ENCODE results near the gene MICAL2. TPM values are rescaled to one million over a fixed set of nuclear protein-coding genes. Genes with fewer than 3 reads are reported as not detected.

Gene MICAL2
- total RNA-seq, 1 experiment from 2014 or later: 69.9 TPM

DNA sequence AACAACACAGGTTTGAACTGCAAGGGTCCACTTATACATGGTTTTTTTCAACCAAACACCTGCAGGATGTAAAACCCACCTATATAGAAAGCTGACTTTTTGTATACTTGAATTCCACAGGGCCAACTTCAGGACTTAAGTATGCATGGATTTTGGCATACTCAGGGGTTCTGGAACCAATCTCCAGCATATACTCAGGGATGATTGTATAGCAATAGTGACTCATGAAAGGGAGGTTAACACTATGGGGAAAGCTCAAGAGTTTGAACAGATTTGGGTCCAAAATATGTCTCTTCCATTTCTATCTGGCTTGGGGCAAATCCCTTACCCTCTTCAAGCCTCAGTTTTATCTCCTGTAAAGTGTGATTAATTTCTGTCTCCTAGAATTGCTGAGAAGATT lies 94.9 kb downstream of the MICAL2 start:
- no peak for DNase-seq (ENCODE audit: low read depth)
- in situ Hi-C loops (cut with HindIII; ENCODE audit: low pct_unique_long_range_greater_than_20kb, low sequenced_read_pairs): no loop called here

- DNase-seq (ENCODE audit: low read depth): no peak
- in situ Hi-C loops (cut with HindIII; ENCODE audit: low pct_unique_long_range_greater_than_20kb, low sequenced_read_pairs): no loop called here
Observed at GRCh38 chr11:12206529-12206928, 96.1 kb downstream of the MICAL2 start.

GRCh38 chr11:12207384-12208150 lies 97.2 kb downstream of the MICAL2 start:
- no peak for DNase-seq (ENCODE audit: low read depth)
- in situ Hi-C loops (cut with HindIII; ENCODE audit: low pct_unique_long_range_greater_than_20kb, low sequenced_read_pairs): no loop called here

- in situ Hi-C loops (cut with HindIII; ENCODE audit: low pct_unique_long_range_greater_than_20kb, low sequenced_read_pairs): no loop called here
- DNase-seq (ENCODE audit: low read depth): no peak
Observed at GRCh38 chr11:12209096-12209495, 98.7 kb downstream of the MICAL2 start.

DNA sequence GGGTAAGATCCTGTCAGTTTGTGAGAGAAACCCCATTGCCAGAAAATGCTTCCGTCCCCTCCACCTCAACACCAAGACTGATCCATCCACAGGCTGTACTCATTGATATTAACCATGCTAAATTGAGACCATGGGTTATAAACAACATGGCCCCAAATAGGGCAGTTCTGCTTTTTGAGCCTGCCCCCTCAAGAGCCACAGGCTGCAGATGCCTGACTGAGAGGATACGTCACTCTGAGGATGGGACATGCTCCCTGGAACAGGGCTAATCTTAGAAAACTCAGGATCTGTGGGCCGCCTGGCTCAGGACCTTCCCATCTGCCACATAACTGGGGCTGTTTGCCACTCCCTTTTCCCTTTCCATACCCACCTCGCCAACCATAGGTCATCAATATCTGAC lies 99.8 kb downstream of the MICAL2 start:
- DNase-seq (ENCODE audit: low read depth): no peak
- in situ Hi-C loops (cut with HindIII; ENCODE audit: low pct_unique_long_range_greater_than_20kb, low sequenced_read_pairs): no loop called here

DNA sequence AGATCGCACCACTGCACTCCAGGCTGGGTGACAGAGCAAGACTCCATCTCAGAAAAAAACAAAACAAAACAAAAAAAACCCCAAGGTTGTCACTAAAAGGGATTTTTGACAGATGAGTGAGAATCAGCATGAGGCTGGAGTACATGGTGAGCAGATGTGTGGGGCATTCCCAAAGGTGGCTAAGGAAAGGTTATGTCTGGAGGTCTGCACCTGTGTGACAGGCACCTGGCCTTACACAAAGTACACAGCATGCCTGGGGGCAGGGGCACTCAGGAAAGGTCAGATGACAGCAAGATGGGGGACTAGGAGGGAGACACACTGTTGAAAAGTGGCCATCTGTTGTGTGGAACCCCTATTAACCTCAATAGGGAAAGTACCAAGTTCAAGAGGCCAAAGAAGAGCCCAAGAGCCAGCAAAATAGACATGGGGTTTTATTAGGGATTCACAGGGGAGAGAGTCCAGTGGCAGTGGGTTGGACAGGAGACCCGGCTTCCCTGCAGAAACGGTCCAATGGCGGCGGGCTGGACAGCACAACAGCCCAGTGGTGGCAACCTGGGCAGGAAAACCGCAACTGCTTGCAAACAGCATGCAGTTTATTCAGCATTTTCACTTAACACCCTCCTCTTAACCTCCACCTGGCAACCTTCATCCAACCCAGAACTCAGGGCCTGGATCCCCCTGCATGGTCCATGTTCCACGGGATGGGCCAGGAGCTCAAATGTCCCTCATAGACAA lies 101.1 kb downstream of the MICAL2 start:
- no peak for DNase-seq (ENCODE audit: low read depth)
- in situ Hi-C loops (cut with HindIII; ENCODE audit: low pct_unique_long_range_greater_than_20kb, low sequenced_read_pairs): no loop called here

GRCh38 chr11:12212174-12212820 lies 101.9 kb downstream of the MICAL2 start:
- peak; percentile 73 for DNase-seq (ENCODE audit: low read depth)

DNA sequence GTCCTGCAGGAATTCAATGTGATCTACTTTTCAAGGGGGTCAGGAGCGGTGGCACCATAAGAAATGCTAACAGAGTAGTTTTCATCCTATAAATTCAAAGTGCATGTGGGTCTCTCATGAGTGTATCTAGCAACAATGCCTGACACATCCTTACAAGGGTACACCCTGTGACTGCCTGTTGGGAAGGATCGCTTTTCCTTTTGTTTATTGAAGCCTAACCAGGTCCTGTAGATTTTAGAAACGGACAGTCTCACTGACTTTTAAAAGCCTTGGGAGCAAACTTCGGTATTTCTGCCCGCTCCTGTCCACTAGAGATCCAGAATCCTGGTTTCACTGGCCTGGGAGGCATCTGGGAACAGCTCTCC lies 102.4 kb downstream of the MICAL2 start:
- no peak for DNase-seq (ENCODE audit: low read depth)

More at GRCh38 chr11:12212174-12212820, 101.9 kb downstream of the MICAL2 start:
- in situ Hi-C loops (cut with HindIII; ENCODE audit: low pct_unique_long_range_greater_than_20kb, low sequenced_read_pairs): no loop called here

DNA sequence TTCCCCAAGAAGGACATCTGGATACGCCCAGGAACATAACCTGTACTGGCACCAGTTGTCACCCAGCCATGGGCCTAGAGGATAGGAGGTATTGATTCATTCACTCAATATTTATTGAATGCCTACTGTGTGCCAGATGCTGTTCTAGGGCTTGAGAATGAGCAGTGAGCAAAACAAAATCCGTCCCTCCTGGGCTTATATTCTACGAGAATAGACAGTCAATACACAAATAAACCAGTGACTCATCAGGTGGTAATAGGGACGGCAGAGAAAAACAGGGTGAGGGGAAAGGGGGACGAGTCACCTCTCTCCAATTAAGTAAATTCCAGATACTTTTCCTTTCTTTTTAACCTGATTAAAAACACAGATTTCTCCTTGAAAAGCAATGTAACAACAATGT lies 103.5 kb downstream of the MICAL2 start:
- in situ Hi-C loops (cut with HindIII; ENCODE audit: low pct_unique_long_range_greater_than_20kb, low sequenced_read_pairs): no loop called here
- peak; percentile 47 for DNase-seq (ENCODE audit: low read depth)

More for the DNA sequence above, 102.4 kb downstream of the MICAL2 start:
- in situ Hi-C loops (cut with HindIII; ENCODE audit: low pct_unique_long_range_greater_than_20kb, low sequenced_read_pairs): no loop called here

GRCh38 chr11:12214751-12215150 lies 104.4 kb downstream of the MICAL2 start:
- in situ Hi-C loops (cut with HindIII; ENCODE audit: low pct_unique_long_range_greater_than_20kb, low sequenced_read_pairs): no loop called here

GRCh38 chr11:12215181-12215593 lies 104.8 kb downstream of the MICAL2 start:
- DNase-seq (ENCODE audit: low read depth): peak; percentile 56
- in situ Hi-C loops (cut with HindIII; ENCODE audit: low pct_unique_long_range_greater_than_20kb, low sequenced_read_pairs): no loop called here

More at GRCh38 chr11:12214751-12215150, 104.4 kb downstream of the MICAL2 start:
- no peak for DNase-seq (ENCODE audit: low read depth)

- DNase-seq (ENCODE audit: low read depth): no peak
- in situ Hi-C loops (cut with HindIII; ENCODE audit: low pct_unique_long_range_greater_than_20kb, low sequenced_read_pairs): no loop called here
Observed at GRCh38 chr11:12216041-12216451, 105.7 kb downstream of the MICAL2 start.

GRCh38 chr11:12216671-12217374 lies 106.4 kb downstream of the MICAL2 start:
- no peak for DNase-seq (ENCODE audit: low read depth)
- in situ Hi-C loops (cut with HindIII; ENCODE audit: low pct_unique_long_range_greater_than_20kb, low sequenced_read_pairs): no loop called here

- in situ Hi-C loops (cut with HindIII; ENCODE audit: low pct_unique_long_range_greater_than_20kb, low sequenced_read_pairs): no loop called here
- DNase-seq (ENCODE audit: low read depth): no peak
Observed at GRCh38 chr11:12217879-12218278, 107.5 kb downstream of the MICAL2 start.

DNA sequence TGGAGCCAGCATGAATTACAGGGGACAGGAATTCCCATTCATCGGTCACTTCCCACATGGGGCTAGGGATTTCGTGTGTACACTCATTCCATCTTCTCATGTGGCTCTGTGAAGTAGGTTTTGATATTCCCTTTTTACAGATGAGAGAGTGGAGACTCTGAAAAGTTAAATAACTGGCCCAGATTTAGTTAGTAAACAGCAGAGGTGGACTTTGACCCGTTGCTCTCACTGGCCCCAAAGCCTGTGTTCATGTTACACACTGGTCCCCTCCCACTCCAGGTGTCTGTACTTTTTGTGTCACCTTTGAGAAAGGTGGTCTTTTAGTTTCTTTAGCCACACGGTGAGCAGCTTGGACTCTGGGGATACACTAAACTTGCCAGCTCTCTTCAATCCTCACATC lies 108.5 kb downstream of the MICAL2 start:
- DNase-seq (ENCODE audit: low read depth): no peak
- in situ Hi-C loops (cut with HindIII; ENCODE audit: low pct_unique_long_range_greater_than_20kb, low sequenced_read_pairs): no loop called here

DNA sequence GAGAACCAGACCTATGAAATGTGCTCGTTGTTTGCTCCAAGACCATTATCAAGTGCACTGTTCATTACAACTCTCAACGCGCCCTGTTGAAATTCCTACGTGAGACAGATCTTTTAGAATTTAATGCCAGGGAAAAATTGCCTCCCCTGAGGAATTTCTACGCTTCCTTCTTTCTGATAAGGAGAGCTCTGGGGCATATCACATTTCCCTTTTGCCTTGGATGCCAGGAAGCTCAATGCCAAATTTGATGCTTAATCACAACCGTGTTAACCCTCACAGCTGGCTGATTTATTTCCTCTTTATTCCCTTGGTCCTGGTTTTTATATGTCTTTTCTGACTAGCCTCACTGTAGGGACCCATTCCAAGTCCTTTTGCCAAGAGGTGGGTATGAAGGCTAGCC lies 109.4 kb downstream of the MICAL2 start:
- DNase-seq (ENCODE audit: low read depth): no peak
- in situ Hi-C loops (cut with HindIII; ENCODE audit: low pct_unique_long_range_greater_than_20kb, low sequenced_read_pairs): no loop called here

DNA sequence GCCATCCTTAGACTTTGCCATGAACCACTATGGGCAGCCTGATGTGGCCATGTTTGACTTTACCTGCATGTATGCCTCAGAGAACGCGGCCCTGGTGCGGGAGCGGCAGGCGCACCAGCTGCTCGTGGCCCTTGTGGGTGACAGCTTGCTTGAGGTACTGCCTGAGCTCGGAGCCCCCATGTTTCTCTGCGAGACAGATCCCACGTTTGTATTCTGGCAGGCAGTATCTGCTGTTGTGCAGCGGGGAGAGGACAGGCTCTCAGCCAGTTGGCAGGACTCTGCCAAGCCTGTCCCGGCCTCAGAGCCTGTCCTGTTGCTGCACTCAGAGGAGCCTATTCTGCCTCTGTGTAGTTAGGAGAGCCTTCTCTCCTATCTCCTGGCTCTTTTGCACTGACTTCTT lies 109.9 kb downstream of the MICAL2 start:
- DNase-seq (ENCODE audit: low read depth): no peak
- in situ Hi-C loops (cut with HindIII; ENCODE audit: low pct_unique_long_range_greater_than_20kb, low sequenced_read_pairs): no loop called here

DNA sequence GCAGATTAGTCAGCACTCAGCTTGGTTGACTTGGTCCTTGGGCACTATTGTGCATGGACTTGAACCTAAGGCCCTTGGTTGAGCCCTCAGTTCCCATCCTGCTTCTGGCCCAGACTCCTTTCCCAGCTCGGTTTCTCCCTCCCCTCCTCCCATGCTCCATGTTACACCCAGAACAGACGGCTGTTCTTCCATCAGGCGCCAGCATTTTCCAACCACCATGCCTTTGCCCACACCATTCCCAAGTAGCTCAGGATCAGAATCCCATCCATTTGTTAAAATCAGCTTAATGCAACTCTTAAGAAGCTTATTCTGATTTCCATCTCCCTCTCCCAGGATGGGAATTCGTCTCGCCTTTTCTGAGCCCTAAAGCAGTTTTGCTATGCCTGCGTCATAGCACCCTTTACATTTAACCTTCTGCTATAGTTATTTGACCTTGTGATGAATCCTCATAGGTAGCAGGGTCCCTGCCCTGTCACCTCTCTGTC lies 110.7 kb downstream of the MICAL2 start:
- DNase-seq (ENCODE audit: low read depth): no peak
- in situ Hi-C loops (cut with HindIII; ENCODE audit: low pct_unique_long_range_greater_than_20kb, low sequenced_read_pairs): no loop called here

Measured in Caki2 (cell line).